K562 (cell line): Measurements from ENCODE around the gene ZNF559. TPM values are rescaled to one million over a fixed set of nuclear protein-coding genes. Genes with fewer than 3 reads are reported as not detected.

Experiments
- BDP1 ChIP-seq: IDR thresholded peaks from 3 replicates; pipeline ENCODE4 v1.6.1; 2011; ENCODE audit not compliant: insufficient read length, insufficient read depth
- BRD4 ChIP-seq: fragments of 200-600 bp; sonication (generic); IDR thresholded peaks from 2 replicates; pipeline ENCODE4 v1.6.1; 2017; ENCODE audit warnings: inconsistent platforms
- EGR1 ChIP-seq: fragments of 450-650 bp; conservative IDR thresholded peaks from 2 replicates; pipeline ENCODE4 v1.6.1; 2017; ENCODE audit warnings: mild to moderate bottlenecking
- HNRNPUL1 ChIP-seq: fragments of 200-400 bp; formaldehyde crosslinking; IDR thresholded peaks from 2 replicates; pipeline ENCODE4 v1.6.1; 2017; ENCODE audit warnings: low read length
- JUND ChIP-seq, 2 experiments: IDR thresholded peaks; 2 replicates in 1 of 2; 3 replicates in 1 of 2; pipeline ENCODE4 v1.6.1; 2011; ENCODE audit warnings: borderline replicate concordance in 2 of 2, low read depth in 2 of 2, low read length in 2 of 2, improper control_type of control experiment in 1 of 2, missing biosample characterization in 1 of 2, missing genetic modification characterization in 1 of 2, missing genetic modification reagents in 1 of 2
- KHSRP ChIP-seq: fragments of 450-650 bp; IDR thresholded peaks from 2 replicates; pipeline ENCODE4 v1.6.1; 2017
- MAFG ChIP-seq: fragments of 450-650 bp; conservative IDR thresholded peaks from 2 replicates; pipeline ENCODE4 v1.6.1; 2016; ENCODE audit warnings: missing genetic modification characterization, missing compliant biosample characterization
- PCBP1 ChIP-seq: fragments of 200-400 bp; formaldehyde crosslinking; IDR thresholded peaks from 2 replicates; pipeline ENCODE4 v1.6.1; 2018; ENCODE audit warnings: mild to moderate bottlenecking, low read depth, low read length; ENCODE audit not compliant: poor library complexity, severe bottlenecking
- POLR2A ChIP-seq: fragments of 450-650 bp; conservative IDR thresholded peaks from 2 replicates; pipeline ENCODE4 v1.6.1; 2016
- SNIP1 ChIP-seq: fragments of 450-650 bp; IDR thresholded peaks from 2 replicates; pipeline ENCODE4 v1.7.1; 2017; ENCODE audit warnings: low read depth, mild to moderate bottlenecking
- TGIF2 ChIP-seq: sonication (generic); formaldehyde crosslinking; IDR thresholded peaks from 2 replicates; pipeline ENCODE4 v1.8.1; 2022; ENCODE audit warnings: mild to moderate bottlenecking, missing genetic modification reagents, moderate library complexity
- TRIM28 ChIP-seq: fragments of 450-650 bp; IDR thresholded peaks from 2 replicates; pipeline ENCODE4 v1.6.1; 2017
- ZBTB8A ChIP-seq: fragments of 450-650 bp; IDR thresholded peaks from 2 replicates; pipeline ENCODE4 v1.6.1; 2018; ENCODE audit warnings: mild to moderate bottlenecking, moderate library complexity; ENCODE audit not compliant: partially characterized antibody
- ZKSCAN8 ChIP-seq: fragments of 200-800 bp; sonication (Bioruptor generic); IDR thresholded peaks from 2 replicates; pipeline ENCODE4 v1.6.1; 2016; ENCODE audit warnings: missing genetic modification characterization, missing compliant biosample characterization
- ZNF277 ChIP-seq: fragments of 250-450 bp; sonication (Bioruptor Pico); IDR thresholded peaks from 2 replicates; pipeline ENCODE4 v1.8.0; 2022; ENCODE audit warnings: inconsistent platforms, mild to moderate bottlenecking, moderate library complexity, borderline replicate concordance
- ZNF318 ChIP-seq, 2 experiments: fragments of 450-650 bp; IDR thresholded peaks; 2 replicates each; pipeline ENCODE4 v1.6.1; 2016; ENCODE audit warnings: mild to moderate bottlenecking in 2 of 2, borderline replicate concordance in 1 of 2, low read depth in 1 of 2, moderate library complexity in 1 of 2
- ZNF431 ChIP-seq: sonication (generic); formaldehyde crosslinking; IDR thresholded peaks from 2 replicates; pipeline ENCODE4 v1.8.0; 2022; ENCODE audit warnings: mild to moderate bottlenecking, missing genetic modification reagents
- polyA plus RNA-seq, 8 experiments: library from polyadenylated mRNA; depleted of rRNA in 4 of 8; stranded (reverse) in 5 of 8; unstranded in 3 of 8; fragments of >200 nt; fragmentation: Nextera tagmentation in 2 of 8; fragmentation: Illumina TruSeq in 1 of 8; extraction: Ambion mirVana in 2 of 8; extraction: Trizol in 1 of 8; gene quantifications; 2 replicates each; pipeline versions ENCODE4 v1.2.1 to v1.2.3, GENCODE V29; 2011 to 2014; ENCODE audit warnings: inconsistent platforms in 1 of 8, missing spikeins in 1 of 8
- total RNA-seq, 7 experiments: library from RNA; depleted of rRNA in 6 of 7; stranded (reverse); fragments of >200 nt in 6 of 7; fragmentation: Illumina TruSeq in 2 of 7; extraction: Trizol in 2 of 7; gene quantifications; 2 replicates each; pipeline versions ENCODE4 v1.2.1 to v1.2.3, GENCODE V29; 2011 to 2021; ENCODE audit warnings: low replicate concordance in 1 of 7
- TF ChIP-seq, protein P1 (sequence below): conservative IDR thresholded peaks from 2 replicates; pipeline ENCODE4 v1.6.1; 2011; ENCODE audit warnings: low read depth, mild to moderate bottlenecking, low read length; ENCODE audit not compliant: control insufficient read depth

The ZNF559 gene
- total and polyA plus RNA-seq, 9 of the 15 experiments (the other 6 are each of a cell fraction or from before 2014, with no cell fraction given), result 4.0 to 21.5 (median 11.5) TPM

DNA sequence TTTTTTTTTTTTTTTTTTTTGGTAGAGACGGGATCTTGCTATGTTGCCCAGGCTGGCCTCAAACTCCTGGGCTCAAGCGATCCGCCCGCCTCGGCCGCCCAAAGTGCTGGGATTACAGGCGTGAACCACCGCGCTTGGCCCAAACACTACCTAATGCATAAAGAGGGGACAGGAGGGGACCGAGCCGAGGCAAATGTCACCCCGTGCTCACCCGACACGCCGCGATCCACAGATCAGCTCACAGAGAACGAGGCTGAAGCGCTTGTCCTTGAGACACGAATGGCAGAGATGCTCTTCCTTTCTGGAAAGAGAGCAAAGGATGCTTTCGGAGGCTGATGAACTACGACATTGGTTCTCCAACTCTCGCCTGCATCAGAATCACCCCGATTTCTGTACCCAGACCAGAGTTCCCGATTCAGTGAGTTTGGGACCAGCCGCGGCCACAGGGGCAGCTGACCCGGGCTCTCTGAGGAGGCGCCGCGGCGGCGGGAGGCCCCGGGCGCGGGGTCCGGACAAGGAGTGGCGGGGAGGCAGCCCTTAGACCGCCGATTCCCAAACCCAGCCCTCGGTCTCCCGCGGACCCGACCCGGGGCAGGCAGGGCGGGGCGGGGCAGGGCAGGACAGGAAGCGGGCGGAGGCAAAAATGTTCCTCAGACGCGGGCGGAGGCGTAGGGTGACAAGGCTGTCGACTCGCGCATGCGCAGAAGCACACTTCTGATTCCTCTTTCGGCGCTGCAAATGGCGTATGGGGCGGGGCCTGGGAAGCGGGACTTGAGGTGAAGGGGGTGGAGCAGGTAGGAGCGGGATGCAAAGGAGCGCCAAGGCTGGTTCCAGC, 14.6 kb upstream of the ZNF559 start, which contains the start of gene ZNF699 (continued):
- TF ChIP-seq ZNF318 (IDR thresholded peaks at IDR 0.05; ENCODE audit: borderline replicate concordance in 1 of 2, low read depth in 1 of 2), result no peak
- no peak for TF ChIP-seq HNRNPUL1
- no peak for TF ChIP-seq ZNF277 (CRISPR knock-in tag)
- no peak for TF ChIP-seq BDP1
- TF ChIP-seq JUND (IDR thresholded peaks at IDR 0.05; ENCODE audit: borderline replicate concordance, low read depth, low read length), result peak; percentile 28; the same call in 1 of the 2 replicates
- peak; percentile 3; the same call in 1 of the 3 replicates for TF ChIP-seq JUND (tag; IDR thresholded peaks at IDR 0.05; ENCODE audit: borderline replicate concordance, low read depth, low read length)
- TF ChIP-seq BRD4, result no peak
- no peak for TF ChIP-seq SNIP1
- TF ChIP-seq TRIM28, result no peak
- TF ChIP-seq TGIF2 (CRISPR knock-in tag), result no peak
- TF ChIP-seq EGR1, result peak; percentile 87
- TF ChIP-seq ZBTB8A, result no peak
- peak; percentile 80 for TF ChIP-seq POLR2A
- TF ChIP-seq PCBP1, result peak; percentile 31
- TF ChIP-seq MAFG (tag), result no peak
- TF ChIP-seq ZNF431 (CRISPR knock-in tag), result no peak
- TF ChIP-seq KHSRP, result no peak
- TF ChIP-seq ZKSCAN8, result no peak
- TF ChIP-seq, protein P1, sequence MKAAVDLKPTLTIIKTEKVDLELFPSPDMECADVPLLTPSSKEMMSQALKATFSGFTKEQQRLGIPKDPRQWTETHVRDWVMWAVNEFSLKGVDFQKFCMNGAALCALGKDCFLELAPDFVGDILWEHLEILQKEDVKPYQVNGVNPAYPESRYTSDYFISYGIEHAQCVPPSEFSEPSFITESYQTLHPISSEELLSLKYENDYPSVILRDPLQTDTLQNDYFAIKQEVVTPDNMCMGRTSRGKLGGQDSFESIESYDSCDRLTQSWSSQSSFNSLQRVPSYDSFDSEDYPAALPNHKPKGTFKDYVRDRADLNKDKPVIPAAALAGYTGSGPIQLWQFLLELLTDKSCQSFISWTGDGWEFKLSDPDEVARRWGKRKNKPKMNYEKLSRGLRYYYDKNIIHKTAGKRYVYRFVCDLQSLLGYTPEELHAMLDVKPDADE, result no peak
